ENCODE measurements around the gene UGT1A10.
"Not testable (repeated sequence)": the region's sequence is repeated elsewhere in the genome, so short reads cannot be mapped to it uniquely, and the experiment has no call there.

Gene UGT1A10

DNA sequence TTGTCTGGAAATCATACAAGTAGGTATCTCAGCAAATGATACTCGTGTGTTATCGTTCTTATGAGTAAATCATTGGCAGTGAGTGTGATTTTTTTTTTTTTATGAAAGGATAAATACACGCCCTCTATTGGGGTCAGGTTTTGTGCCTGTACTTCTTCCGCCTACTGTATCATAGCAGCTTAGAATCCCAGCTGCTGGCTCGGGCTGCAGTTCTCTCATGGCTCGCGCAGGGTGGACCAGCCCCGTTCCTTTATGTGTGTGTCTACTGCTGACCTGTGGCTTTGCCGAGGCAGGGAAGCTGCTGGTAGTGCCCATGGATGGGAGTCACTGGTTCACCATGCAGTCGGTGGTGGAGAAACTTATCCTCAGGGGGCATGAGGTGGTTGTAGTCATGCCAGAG lies at the start of gene UGT1A10:
TSS of gene UGT1A10 (plus strand) at position 143 of the 400 bp plus-strand sequence. CDS start at position 218, 75 bp downstream.
- DNase-seq: not testable (repeated sequence)

- DNase-seq: no peak
These were observed 47.8 kb upstream of the UGT1A10 start for GRCh38 chr2:233588400-233588799.

DNA sequence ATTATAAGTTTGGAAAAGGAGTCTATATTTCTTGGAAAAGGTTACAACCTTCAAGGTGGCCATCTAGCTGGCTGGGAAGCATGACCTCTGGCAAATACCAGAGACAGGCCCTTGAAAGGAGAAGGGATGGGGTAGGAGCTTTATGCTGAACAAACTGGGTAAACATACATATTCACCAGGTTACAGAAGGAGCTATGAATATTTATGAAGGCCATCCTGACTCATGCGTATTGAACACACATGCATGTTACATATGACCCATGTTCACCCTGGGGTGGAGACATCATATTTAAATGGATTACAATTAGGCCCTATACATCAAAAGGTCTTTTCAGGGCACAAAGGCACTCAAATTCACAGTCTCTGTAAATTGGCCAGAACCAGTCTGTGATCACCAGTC lies 43.5 kb upstream of the UGT1A10 start:
- not testable (repeated sequence) for DNase-seq

DNA sequence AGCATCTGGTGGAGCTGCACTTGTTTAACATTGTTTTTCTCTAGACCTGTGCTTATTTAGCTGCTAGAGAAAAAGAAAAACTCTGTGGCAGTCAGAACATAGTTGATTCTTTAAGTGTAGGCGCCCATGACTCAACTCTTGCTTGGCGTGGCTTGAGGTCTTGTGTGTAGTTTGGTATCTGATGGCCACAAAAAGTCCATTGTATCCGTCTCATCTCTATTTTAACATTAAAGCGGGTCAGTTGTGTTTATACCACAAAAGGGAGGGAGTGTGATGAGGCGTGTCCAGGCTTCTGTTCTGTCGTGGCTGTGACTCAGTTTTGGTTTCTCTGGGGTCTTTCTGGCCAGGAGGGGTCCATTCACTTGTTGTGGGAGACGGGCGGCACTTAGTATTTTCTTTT lies 43.0 kb upstream of the UGT1A10 start:
- DNase-seq: no peak

DNA sequence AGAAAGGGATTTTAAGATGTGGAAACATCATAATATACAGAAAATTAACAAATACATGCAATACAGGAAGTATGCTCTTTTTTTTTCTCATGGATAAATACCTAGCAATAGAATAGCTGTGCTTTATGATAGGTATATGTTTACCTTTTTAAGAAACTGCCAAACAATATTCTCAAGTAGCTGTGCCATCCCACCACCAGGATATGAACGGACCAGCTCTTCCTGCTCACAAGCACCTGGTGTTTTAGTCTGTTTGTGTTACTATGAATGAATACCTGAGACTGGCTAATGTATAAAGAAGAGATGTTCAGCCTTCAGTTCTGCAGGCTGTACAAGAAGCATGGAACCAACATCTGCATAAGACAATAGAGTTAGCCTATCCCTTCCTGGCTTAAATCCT lies 38.7 kb upstream of the UGT1A10 start:
- no peak for DNase-seq

DNA sequence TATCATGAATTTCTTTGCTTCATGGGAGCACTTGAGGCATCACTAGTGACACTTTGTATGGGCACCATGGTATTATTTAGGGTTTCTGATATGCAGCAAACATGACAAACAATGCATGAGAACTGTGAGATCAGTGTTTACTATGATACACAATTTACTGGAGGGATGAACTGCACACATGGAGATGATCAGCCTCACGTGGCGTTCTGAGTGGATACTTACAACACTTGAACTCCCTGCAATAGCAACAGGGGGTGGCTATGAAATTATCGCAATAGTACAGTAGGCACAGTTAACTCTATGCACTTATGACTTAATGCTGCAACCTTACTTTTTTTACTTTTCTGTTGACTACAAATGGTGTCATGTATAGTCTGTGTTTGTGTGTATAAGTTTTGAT lies 37.3 kb upstream of the UGT1A10 start:
- no peak for DNase-seq

- DNase-seq: no peak
These were observed 35.9 kb upstream of the UGT1A10 start for GRCh38 chr2:233600386-233600785.

GRCh38 chr2:233602076-233602475 lies 34.2 kb upstream of the UGT1A10 start:
- DNase-seq: no peak

DNA sequence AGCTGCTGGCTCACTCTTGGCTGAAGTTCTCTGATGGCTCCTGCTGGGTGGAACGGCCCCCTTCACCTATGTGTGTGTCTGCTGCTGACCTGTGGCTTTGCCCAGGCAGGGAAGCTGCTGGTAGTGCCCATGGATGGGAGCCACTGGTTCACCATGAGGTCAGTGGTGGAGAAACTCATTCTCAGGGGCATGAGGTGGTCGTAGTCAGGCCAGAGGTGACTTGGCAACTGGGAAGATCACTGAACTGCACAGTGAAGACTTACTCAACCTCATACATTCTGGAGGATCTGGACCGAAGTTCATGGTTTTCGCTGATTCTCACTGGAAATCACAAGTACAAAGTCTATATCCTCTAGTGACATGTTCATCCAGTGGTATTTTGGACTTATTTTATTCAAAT lies 32.7 kb upstream of the UGT1A10 start:
- no peak for DNase-seq

- DNase-seq: no peak
These were observed 31.4 kb upstream of the UGT1A10 start for GRCh38 chr2:233604826-233605225.

DNA sequence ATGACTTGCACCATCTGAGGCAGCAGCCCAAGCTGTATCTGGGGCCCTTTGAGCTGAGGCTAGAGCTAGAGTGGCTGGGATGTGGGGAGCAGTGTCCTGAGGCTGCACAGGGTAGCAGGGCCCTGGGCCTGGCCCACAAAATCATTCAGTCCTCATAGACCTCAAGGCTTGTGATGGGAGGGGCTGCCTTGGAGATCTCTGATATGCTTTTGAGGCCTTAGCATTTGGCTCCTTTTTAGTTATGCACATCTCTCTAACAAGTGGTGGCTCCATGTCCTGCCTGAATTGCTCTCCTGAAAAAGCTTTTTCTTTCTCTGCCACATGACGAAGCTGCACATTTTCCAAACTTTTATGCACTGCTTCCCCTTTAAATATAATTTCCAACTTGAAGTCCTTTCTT lies 30.6 kb upstream of the UGT1A10 start:
- DNase-seq: no peak

GRCh38 chr2:233611284-233611683 lies 25.0 kb upstream of the UGT1A10 start:
- DNase-seq: no peak

- not testable (repeated sequence) for DNase-seq
These were observed 18.8 kb upstream of the UGT1A10 start, which contains the start of gene UGT1A8 for GRCh38 chr2:233617476-233617875. TSS of gene UGT1A8 (plus strand) at chr2:233617633. CDS start at chr2:233617708, 75 bp downstream.

DNA sequence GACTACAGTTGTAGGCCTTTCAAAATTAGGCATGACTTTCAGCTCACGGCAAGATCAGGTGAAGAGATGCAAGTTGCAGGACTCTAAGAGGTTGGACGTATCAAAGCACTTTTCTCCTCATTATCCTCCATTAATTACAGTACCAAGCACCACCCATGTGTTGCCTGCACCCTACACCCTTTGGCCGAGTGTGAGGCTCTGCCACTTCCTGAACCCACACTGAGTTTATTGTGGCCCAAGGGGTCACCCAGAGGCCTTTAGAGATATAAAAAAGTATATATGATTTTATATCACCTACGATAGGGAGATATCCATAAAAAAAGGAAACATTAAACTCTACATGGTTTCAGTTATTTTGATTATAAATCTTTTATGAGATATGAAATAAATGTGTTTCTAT lies 16.0 kb upstream of the UGT1A10 start:
- DNase-seq: no peak

- DNase-seq: not testable (repeated sequence)
These were observed 14.4 kb upstream of the UGT1A10 start for GRCh38 chr2:233621863-233622262.

GRCh38 chr2:233627331-233628025 lies 8.8 kb upstream of the UGT1A10 start:
- DNase-seq: no peak

GRCh38 chr2:233638836-233639235 lies 2.6 kb downstream of the UGT1A10 start:
- no peak for DNase-seq

- no peak for DNase-seq
These were observed 3.6 kb downstream of the UGT1A10 start for GRCh38 chr2:233639860-233640259.

DNA sequence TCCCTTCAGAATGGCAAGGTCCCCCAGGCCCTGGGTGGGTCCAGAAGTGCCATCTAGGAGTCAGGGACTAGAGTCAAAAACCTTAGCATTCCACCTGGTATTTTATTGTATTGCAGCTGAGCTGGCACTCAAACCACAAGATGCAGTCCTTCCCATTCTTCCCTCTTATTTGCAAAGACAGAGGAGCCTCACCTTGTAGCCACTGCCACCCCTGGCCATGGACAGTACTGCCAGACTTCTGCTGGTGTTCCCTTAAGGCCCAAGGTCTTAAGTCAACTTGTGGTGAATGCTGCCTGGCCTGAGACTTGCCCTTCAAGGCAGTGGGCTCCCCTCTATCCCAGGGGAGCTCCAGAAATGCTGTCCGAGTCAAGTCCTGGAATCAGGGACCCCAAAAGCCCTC lies 6.9 kb downstream of the UGT1A10 start:
- DNase-seq: no peak

DNA sequence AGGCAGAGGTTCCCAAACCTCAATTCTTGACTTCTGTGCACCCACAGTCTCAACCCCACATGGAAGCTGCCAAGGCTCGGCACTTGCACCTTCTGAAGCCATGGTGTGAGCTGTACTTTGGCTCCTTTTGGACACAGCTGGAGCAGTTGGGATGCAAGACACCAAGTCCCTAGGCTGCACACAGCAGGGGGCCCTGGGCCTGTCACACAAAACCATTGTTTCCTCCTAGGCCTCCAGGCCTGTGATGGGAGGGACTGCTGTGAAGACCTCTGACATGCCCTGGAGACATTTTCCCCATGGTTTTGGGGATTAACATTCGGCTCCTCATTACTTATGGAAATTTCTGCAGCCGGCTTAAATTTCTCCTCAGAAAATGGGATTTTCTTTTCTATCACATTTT lies 9.8 kb downstream of the UGT1A10 start:
- not testable (repeated sequence) for DNase-seq

GRCh38 chr2:233650981-233651380 lies 14.7 kb downstream of the UGT1A10 start:
- no peak for DNase-seq

- DNase-seq: no peak
These were observed 15.2 kb downstream of the UGT1A10 start for GRCh38 chr2:233651430-233651829.

DNA sequence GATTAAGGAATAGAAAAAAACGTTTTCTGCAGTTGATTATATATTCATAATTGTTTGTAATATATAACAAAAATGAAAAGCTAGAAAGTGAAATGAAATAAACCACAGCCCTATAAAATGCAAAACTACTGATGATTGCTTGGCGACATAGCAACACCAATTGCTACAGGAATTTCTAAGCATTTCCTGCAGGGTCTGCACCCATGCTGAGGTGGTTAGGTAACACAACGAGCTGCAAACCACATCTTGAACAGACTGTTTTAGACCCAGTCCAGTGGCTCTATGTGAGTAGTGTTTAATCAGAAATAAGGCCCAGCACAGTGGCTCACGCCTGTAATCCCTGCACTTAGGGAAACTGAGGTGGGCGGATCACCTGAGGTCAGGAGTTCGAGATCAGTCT lies 18.3 kb downstream of the UGT1A10 start:
- no peak for DNase-seq

GRCh38 chr2:233655043-233655442 lies 18.8 kb downstream of the UGT1A10 start:
- DNase-seq: no peak

GRCh38 chr2:233655943-233656342 lies 19.7 kb downstream of the UGT1A10 start:
- not testable (repeated sequence) for DNase-seq

Data from activated CD4-positive, alpha-beta T cell treated with anti-CD3 and anti-CD28 coated beads, Interleukin-2, amount 50 U/mL, for 48 hours (primary cell).